GM12873 (cell line): Measurements from ENCODE around the gene FMN1.

ENCODE experiments used
- CTCF ChIP-seq: IDR thresholded peaks from 2 replicates; pipeline ENCODE4 v1.5.1; 2012; ENCODE audit warnings: low read depth, mild to moderate bottlenecking, moderate library complexity, low read length, control low read depth; ENCODE audit not compliant: insufficient read depth; ENCODE audit errors: missing control alignments

Gene FMN1

GRCh38 chr15:32856753-32857152 is 337.8 kb downstream of the FMN1 start:
- TF ChIP-seq CTCF, result no peak

- no peak for TF ChIP-seq CTCF
Observed at GRCh38 chr15:32855942-32856341, 338.6 kb downstream of the FMN1 start.

- no peak for TF ChIP-seq CTCF
Observed at GRCh38 chr15:32853592-32853991, 340.9 kb downstream of the FMN1 start.

GRCh38 chr15:32852771-32853170 is 341.7 kb downstream of the FMN1 start:
- no peak for TF ChIP-seq CTCF

GRCh38 chr15:32852017-32852416 is 342.5 kb downstream of the FMN1 start:
- TF ChIP-seq CTCF, result no peak

GRCh38 chr15:32851572-32851971 is 342.9 kb downstream of the FMN1 start:
- no peak for TF ChIP-seq CTCF

- no peak for TF ChIP-seq CTCF
Observed at GRCh38 chr15:32849769-32850668, 344.5 kb downstream of the FMN1 start.
